ENCODE measurements around the gene NRG4. TPM values are rescaled to one million over a fixed set of nuclear protein-coding genes. Genes with fewer than 3 reads are reported as not detected.

The NRG4 gene
- total and polyA plus RNA-seq, 2 experiments from 2014 or later, result 0.21 to 0.47 TPM

GRCh38 chr15:76058714-76059319 is 46.6 kb upstream of the NRG4 start:
- TF ChIP-seq JUNB (IDR thresholded peaks at IDR 0.05; ENCODE audit: unreplicated experiment) (no peak), CTCF (conservative IDR thresholded peaks at IDR 0.05; ENCODE audit: low read depth in 2 of 2) (peak; percentile 49 to 74), NANOG (IDR thresholded peaks at IDR 0.05; ENCODE audit: borderline replicate concordance) (no peak)
- H3K36me3 ChIP-seq (ENCODE audit: insufficient read depth), result no peaks in the 10 kb centered on the region
- H3K4me1 Mint-ChIP-seq, result peaks cover 41% of the 10 kb centered on the region
- peak overlapping the region; percentile 74 for H3K4me3 ChIP-seq
- H3K27me3 ChIP-seq (ENCODE audit: insufficient read depth), result peaks cover 25% of the 10 kb centered on the region
- ATAC-seq, result peak; percentile 66
- H3F3A ChIP-seq (replicated peaks; ENCODE audit: low read depth), result 0 out of 2 replicates have a peak, but pooled peaks cover 2% of the 10 kb centered on the region
- H3K4me1 ChIP-seq (ENCODE audit: insufficient read depth), result peaks cover 31% of the 10 kb centered on the region
- peak; percentile 53 for DNase-seq (ENCODE audit: low spot score)
- peaks cover 22% of the 10 kb centered on the region for H3K27me3 Mint-ChIP-seq (ENCODE audit: insufficient read depth, low read depth, poor library complexity)
- no peaks in the 10 kb centered on the region for H3K79me2 ChIP-seq (replicated peaks; ENCODE audit: insufficient read depth)
- no peak overlapping the region for H3K27ac ChIP-seq (ENCODE audit: low read depth)
- no peaks in the 10 kb centered on the region for H3K36me3 Mint-ChIP-seq (ENCODE audit: low read depth)
- peak overlapping the region; percentile 75 for H3K4me2 ChIP-seq
- no peak overlapping the region for H3K27ac Mint-ChIP-seq
- H4K20me1 ChIP-seq (replicated peaks; ENCODE audit: insufficient read depth), result no peaks in the 10 kb centered on the region
- H3K4me3 Mint-ChIP-seq, result peak overlapping the region; percentile 71
- H3K9me2 ChIP-seq (ENCODE audit: insufficient read depth), result no peaks in the 10 kb centered on the region
- no peaks in the 10 kb centered on the region for H3K9me3 Mint-ChIP-seq
- H2AFZ ChIP-seq, result peak overlapping the region; percentile 81; the same call in 1 of the 2 replicates

GRCh38 chr15:76057332-76058000 is 45.2 kb upstream of the NRG4 start:
- no peaks in the 10 kb centered on the region for H3K36me3 Mint-ChIP-seq (ENCODE audit: low read depth)
- H3K27me3 ChIP-seq (ENCODE audit: insufficient read depth), result peaks cover 25% of the 10 kb centered on the region
- DNase-seq (ENCODE audit: low spot score) (peak; percentile 79), ATAC-seq (no peak)
- H4K20me1 ChIP-seq (replicated peaks; ENCODE audit: insufficient read depth), result no peaks in the 10 kb centered on the region
- H3K4me1 ChIP-seq (ENCODE audit: insufficient read depth), result peaks cover 25% of the 10 kb centered on the region
- peak overlapping the region; percentile 25 for H3K4me2 ChIP-seq
- peaks cover 18% of the 10 kb centered on the region for H3K27me3 Mint-ChIP-seq (ENCODE audit: insufficient read depth, low read depth, poor library complexity)
- H3K4me3 ChIP-seq, result no peak overlapping the region
- H3K9me2 ChIP-seq (ENCODE audit: insufficient read depth), result no peaks in the 10 kb centered on the region
- no peak overlapping the region for H3K27ac Mint-ChIP-seq
- H3K9me3 Mint-ChIP-seq, result no peaks in the 10 kb centered on the region
- 0 out of 2 replicates have a peak, but pooled peaks cover 2% of the 10 kb centered on the region for H3F3A ChIP-seq (replicated peaks; ENCODE audit: low read depth)
- no peaks in the 10 kb centered on the region for H3K36me3 ChIP-seq (ENCODE audit: insufficient read depth)
- no peaks in the 10 kb centered on the region for H3K79me2 ChIP-seq (replicated peaks; ENCODE audit: insufficient read depth)
- H3K4me3 Mint-ChIP-seq, result peak overlapping the region; percentile 33; the same call in 2 of the 3 replicates
- no peak for TF ChIP-seq STAT1 (IDR thresholded peaks at IDR 0.05; ENCODE audit: unreplicated experiment)
- TF ChIP-seq CREB1 (CRISPR knock-in tag; IDR thresholded peaks at IDR 0.05; ENCODE audit: low read depth), result no peak
- no peak for TF ChIP-seq EZH2 (IDR thresholded peaks at IDR 0.05; ENCODE audit: low read depth, unreplicated experiment)
- TF ChIP-seq ZNF331 (CRISPR knock-in tag; IDR thresholded peaks at IDR 0.05; ENCODE audit: low read depth), result no peak
- no peak for TF ChIP-seq ZNF114 (CRISPR knock-in tag; IDR thresholded peaks at IDR 0.05)
- TF ChIP-seq CTCF (conservative IDR thresholded peaks at IDR 0.05; ENCODE audit: low read depth in 2 of 2), result peak; percentile 65 to 77
- no peak for TF ChIP-seq POLR2AphosphoS5 (IDR thresholded peaks at IDR 0.05; ENCODE audit: low read depth)
- no peak overlapping the region for H2AFZ ChIP-seq
- H3K27ac ChIP-seq (ENCODE audit: low read depth), result no peak overlapping the region
- H3K4me1 Mint-ChIP-seq, result peaks cover 32% of the 10 kb centered on the region

Measured in GM23338 (cell line).